ENCODE data around the gene AURKAIP1.

Gene AURKAIP1

DNA sequence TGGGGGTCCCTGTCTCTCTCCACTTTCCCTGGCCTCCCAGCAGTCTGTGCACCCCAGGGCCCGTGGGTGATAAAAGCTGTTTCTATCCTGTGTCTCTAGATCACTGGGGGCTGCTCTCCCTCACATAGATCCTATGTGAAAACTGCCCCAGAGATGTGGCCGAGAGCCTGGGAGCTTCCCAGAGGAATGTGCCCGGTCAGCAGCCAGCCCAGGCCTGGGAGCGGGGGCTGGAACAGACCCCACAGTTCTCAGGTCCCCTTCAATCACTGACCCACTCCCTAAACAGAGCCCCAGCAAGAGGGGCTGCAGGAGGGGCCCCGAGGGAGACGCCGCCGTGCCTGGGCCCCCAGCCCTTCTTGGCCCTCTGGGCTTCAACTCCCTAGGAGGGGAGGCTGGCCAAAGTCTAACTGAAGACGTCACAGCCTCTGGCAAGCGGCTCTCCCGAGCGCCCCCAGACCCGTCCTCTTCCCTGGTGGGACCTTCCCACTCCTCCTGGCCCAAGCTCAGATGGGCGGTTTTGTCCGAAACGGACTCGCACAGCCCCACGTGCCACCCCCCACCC is 17.1 kb downstream of the AURKAIP1 start:
- no peak overlapping the region; a peak in 1 of 22 replicates for H3K27ac ChIP-seq
- no peak for TF ChIP-seq Cebpa-rat (IDR thresholded peaks at IDR 0.05)
- H3K27me3 ChIP-seq, result peaks cover 26 to 41% (median 26%) of the 10 kb centered on the region in 11 experiments
- H3K4me1 ChIP-seq, result peaks cover 32 to 53% (median 47%) of the 10 kb centered on the region in 10 experiments
- peak overlapping the region; percentile 39 to 99 (median 88) for H3K4me2 ChIP-seq
- H4K20me1 ChIP-seq, result peaks cover 0 to 37% (median 17%) of the 10 kb centered on the region in 11 experiments; a peak in 15 of 22 replicates
- no peaks in the 10 kb centered on the region for H3K36me3 ChIP-seq
- H3K4me3 ChIP-seq, result no peak overlapping the region; a peak in 2 of 20 replicates
- H3K9ac ChIP-seq, result peak overlapping the region in 5 of 11 experiments; percentile 13 to 54 (median 37); a peak in 3 of 22 replicates
- no peaks in the 10 kb centered on the region for H3K9me3 ChIP-seq (replicated peaks in 1 of 11)

DNA sequence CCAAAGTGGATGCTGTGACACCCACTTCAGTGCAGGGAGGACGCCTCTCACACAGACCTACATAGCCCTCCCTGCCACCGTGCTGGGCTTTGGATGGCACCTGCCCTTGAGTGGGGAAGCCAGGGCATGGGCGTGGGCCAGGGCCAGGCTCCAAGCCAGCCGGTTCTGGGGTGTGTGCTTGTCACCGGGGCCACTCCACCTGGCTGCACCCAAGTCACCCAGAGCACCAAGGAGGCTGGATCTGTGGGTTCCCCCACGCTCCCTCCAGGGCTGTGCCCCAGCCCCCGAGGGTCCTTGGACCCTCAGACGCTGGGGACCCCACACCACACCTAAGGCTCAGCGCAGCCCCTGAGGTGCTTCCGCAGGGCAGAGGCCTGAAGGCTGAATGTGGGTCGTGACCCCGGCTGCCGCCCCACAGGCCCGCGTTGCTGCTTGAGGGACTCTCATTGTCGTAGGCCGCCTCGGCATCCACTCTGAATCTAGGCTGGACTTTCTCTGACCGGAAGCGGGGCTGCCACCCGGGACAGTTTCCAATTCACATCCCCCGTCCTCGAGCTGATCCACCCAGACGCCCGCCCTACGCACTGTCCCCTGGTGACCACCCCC is 18.1 kb downstream of the AURKAIP1 start:
- no peak for TF ChIP-seq Cebpa-rat (IDR thresholded peaks at IDR 0.05)
- H4K20me1 ChIP-seq, result peaks cover 0 to 48% (median 28%) of the 10 kb centered on the region in 11 experiments; a peak in 15 of 22 replicates

DNA sequence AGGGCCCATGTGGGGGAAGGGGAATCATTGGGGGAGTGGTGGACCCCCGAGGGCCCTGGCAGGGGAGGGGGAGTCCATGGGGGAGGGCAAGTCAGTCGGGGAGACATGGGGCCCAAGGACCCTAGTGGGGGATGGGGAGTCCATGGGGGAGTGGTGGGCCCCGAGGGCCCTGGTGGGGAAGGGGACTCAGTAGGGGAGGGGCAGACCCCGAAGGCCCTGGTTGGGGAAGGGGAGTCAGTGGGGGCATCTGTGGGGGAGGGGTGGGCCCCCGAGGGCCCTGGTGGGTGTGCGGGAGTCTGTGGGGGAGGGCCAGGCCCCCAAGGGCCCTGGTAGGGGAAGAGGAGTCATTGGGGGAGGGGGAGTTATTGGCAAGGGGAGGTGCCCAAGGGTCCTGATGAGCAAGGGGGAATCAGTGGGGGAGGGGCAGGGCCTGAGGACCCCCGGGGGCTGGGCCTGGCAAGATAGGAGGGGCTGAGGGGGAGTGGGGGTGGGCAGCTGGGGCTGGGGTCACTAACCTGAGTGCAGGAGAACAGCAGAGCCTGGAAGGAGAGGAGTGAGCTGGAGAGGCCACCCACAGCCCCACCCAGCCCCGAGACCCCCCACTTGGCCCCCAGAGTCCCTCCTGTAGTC is 18.7 kb downstream of the AURKAIP1 start:
- Histone ChIP-seq H3K9me3 (replicated peaks in 1 of 11) (no peaks in the 10 kb centered on the region), H3K36me3 (no peaks in the 10 kb centered on the region), H3K9ac (no peak overlapping the region), H4K20me1 (peaks cover 0 to 54% (median 33%) of the 10 kb centered on the region in 11 experiments; a peak in 15 of 22 replicates), H3K4me3 (no peak overlapping the region), H3K27ac (no peak overlapping the region), H3K4me1 (peaks cover 32 to 69% (median 64%) of the 10 kb centered on the region in 10 experiments), H3K4me2 (no peak overlapping the region), H3K27me3 (peaks cover 35 to 56% (median 43%) of the 10 kb centered on the region in 11 experiments)
- TF ChIP-seq Cebpa-rat (IDR thresholded peaks at IDR 0.05), result no peak

More for the DNA sequence above, 18.1 kb downstream of the AURKAIP1 start:
- peak overlapping the region in 6 of 11 experiments; percentile 33 to 99 (median 96); a peak in 4 of 22 replicates for H3K4me2 ChIP-seq
- peaks cover 35 to 52% (median 37%) of the 10 kb centered on the region in 11 experiments for H3K27me3 ChIP-seq
- no peak overlapping the region for H3K9ac ChIP-seq
- H3K9me3 ChIP-seq (replicated peaks in 1 of 11), result no peaks in the 10 kb centered on the region
- H3K4me1 ChIP-seq, result peaks cover 32 to 63% (median 58%) of the 10 kb centered on the region in 10 experiments
- H3K36me3 ChIP-seq, result no peaks in the 10 kb centered on the region
- no peak overlapping the region for H3K4me3 ChIP-seq
- H3K27ac ChIP-seq, result no peak overlapping the region

DNA sequence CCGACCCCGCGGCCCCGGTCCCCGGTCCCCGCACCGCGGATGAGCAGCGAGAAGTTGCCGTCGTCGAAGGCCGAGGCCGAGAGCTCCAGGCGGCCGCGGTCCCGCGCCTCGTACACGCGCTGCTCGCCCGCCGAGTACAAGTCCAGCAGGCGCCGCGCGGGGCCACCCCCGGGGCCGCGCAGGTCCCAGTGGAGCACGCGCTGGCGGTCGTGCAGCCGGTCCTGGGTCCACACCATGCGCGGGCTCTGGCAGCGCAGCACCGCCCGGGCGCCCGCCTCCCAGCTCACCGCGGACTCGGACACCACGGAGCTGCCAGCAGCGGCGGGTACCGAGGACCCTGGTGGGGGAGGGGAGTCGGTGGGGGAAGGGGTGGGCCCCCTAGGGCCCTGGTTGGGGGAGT is 19.6 kb downstream of the AURKAIP1 start:
- Histone ChIP-seq H3K4me1 (peaks cover 32 to 70% (median 64%) of the 10 kb centered on the region in 10 experiments), H4K20me1 (peaks cover 0 to 54% (median 33%) of the 10 kb centered on the region in 11 experiments; a peak in 15 of 22 replicates), H3K4me2 (peak overlapping the region in 1 of 11 experiments; percentile 26; a peak in 1 of 22 replicates), H3K4me3 (no peak overlapping the region), H3K27ac (no peak overlapping the region), H3K27me3 (peaks cover 35 to 56% (median 43%) of the 10 kb centered on the region in 11 experiments), H3K9me3 (replicated peaks in 1 of 11) (no peaks in the 10 kb centered on the region), H3K36me3 (no peaks in the 10 kb centered on the region), H3K9ac (no peak overlapping the region)
- TF ChIP-seq Cebpa-rat (IDR thresholded peaks at IDR 0.05), result no peak

DNA sequence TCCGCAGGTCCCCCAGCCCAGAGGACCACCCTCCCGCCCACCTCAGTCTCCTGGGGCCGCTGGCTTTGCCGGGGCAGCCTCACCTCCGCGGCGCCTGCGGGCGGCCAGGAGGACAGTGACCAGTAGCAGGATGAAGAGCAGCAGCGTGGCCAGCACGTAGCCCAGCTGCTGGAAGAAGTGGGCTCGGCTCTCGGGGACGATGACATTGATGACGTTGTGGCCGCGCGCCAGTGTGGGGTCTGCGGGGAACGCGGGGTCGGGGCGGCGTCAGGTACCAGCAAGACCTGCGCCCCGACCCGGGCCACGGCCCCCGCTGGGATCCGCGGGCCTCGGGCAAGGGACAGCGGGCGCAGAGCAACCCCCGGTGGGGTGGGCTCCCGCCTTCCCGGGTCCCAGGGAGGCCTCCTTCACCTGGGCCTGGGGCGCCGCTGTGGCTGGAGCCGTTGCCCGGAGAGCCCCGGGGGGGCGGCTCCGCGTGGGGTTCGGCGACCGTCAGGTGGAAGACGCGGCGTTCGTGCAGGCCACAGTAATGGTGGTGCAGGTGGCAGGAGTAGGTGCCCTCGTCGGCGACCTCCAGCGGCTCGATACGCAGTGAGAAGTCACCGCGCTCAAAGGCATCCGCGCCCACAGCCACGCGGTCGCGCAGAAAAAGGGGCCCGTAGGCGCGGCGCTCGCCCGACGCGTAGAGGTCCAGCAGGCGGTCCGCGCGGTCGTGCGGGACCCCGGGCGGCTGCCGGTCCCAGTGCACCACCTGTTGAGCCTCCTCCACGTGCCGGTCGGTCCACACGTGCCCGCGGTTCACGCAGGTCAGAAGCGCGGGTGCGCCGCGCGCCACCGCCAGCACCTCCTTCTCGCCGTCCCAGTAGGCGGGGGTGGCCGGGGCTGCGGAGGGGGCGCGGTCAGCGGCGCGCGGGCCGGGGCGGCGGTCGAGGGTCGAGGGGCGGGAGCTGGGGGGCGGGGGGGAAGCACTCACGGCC is 20.4 kb downstream of the AURKAIP1 start:
- Histone ChIP-seq H3K27ac (no peak overlapping the region), H3K9me3 (replicated peaks in 1 of 11) (no peaks in the 10 kb centered on the region), H3K4me1 (peaks cover 32 to 64% (median 59%) of the 10 kb centered on the region in 10 experiments), H3K27me3 (peaks cover 35 to 56% (median 43%) of the 10 kb centered on the region in 11 experiments), H3K36me3 (no peaks in the 10 kb centered on the region), H3K4me2 (peak overlapping the region; percentile 9 to 85 (median 67); a peak in 17 of 22 replicates), H3K9ac (no peak overlapping the region), H3K4me3 (peak overlapping the region in 1 of 10 experiments; percentile 11; a peak in 1 of 20 replicates), H4K20me1 (peaks cover 0 to 49% (median 33%) of the 10 kb centered on the region in 11 experiments; a peak in 15 of 22 replicates)
- no peak for TF ChIP-seq Cebpa-rat (IDR thresholded peaks at IDR 0.05)

DNA sequence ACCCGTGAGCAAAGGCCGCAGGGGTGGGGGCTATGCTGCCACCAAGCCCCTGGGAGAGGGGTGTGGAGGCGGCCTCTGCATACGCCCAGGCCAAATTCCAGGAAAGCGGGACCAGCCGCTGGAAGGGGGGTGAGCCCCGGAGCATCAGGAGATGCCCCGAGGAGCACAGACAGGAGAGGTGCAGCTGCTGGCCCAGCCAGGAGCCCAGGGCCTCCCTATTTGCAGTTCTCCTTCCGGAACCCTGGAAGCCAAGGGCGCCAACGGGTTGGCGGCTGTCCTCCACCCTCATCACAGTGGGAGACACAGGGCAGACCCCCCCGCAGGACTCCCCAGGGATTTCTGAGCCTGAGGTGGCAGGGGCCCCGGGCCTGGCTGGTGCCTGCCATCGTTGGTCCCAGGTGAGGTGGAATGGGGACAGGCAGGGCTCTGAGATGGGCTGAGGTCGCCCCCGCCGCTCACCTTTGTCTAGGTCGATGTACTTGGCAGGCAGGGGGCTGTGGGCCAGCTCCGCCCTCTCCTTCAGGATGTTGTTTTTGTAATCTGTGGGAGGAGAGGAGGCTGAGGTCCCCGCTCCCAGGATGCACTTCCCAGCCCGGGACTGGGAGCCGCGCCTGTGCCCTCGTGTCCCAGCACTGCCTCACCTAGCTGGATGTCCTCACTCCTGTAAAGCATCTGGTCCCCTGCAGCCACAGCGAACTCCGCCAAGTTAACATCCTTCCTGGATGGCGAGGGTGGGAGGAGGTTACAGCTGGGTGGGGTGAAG is 21.4 kb downstream of the AURKAIP1 start:
- Histone ChIP-seq H3K9ac (peak overlapping the region in 1 of 11 experiments; percentile 15; a peak in 1 of 22 replicates), H3K4me2 (peak overlapping the region in 9 of 11 experiments; percentile 42 to 85 (median 77); a peak in 18 of 22 replicates), H3K27me3 (peaks cover 35 to 54% (median 43%) of the 10 kb centered on the region in 11 experiments), H3K4me1 (peaks cover 23 to 55% (median 49%) of the 10 kb centered on the region in 10 experiments), H3K36me3 (no peaks in the 10 kb centered on the region), H3K27ac (no peak overlapping the region), H3K9me3 (replicated peaks in 1 of 11) (no peaks in the 10 kb centered on the region), H3K4me3 (peak overlapping the region in 1 of 10 experiments; percentile 1; a peak in 1 of 20 replicates), H4K20me1 (peaks cover 0 to 44% (median 32%) of the 10 kb centered on the region in 11 experiments; a peak in 16 of 22 replicates)
- TF ChIP-seq Cebpa-rat (IDR thresholded peaks at IDR 0.05), result no peak

DNA sequence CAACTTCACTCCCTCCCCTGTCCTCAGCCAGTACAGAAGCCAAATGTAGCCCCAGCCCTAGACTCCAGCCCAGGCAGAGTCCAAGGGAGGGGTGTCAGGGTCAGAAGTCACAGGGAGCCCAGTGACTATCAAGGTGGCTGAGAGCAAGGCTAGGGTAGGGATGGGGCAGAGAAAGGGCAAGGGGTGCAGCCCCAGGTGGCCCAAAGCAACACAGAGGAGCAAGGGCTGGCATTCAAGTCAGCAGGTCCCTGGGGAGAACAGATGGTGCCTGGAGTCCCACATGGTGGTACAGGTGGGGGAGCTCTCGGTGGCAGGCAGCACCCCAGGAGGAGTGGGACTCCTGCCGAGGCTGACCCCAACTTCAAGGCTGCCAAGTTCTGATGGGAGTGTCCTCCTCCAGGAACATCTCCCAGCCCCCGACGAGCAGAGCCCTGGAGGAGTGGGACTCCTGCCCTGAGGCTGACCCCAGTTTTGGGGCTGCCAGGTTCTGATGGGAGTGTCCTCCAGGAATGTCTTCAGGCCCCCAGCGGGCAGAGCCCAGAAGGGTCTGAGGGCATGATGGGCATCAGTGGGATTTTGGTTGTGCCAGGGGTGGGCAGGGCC is 22.1 kb downstream of the AURKAIP1 start:
- H3K36me3 ChIP-seq, result no peaks in the 10 kb centered on the region
- H3K27me3 ChIP-seq, result peaks cover 35 to 50% (median 43%) of the 10 kb centered on the region in 11 experiments
- peaks cover 19 to 55% (median 48%) of the 10 kb centered on the region in 10 experiments; a peak in 19 of 20 replicates for H3K4me1 ChIP-seq
- H3K4me2 ChIP-seq, result peak overlapping the region in 9 of 11 experiments; percentile 42 to 85 (median 77); a peak in 18 of 22 replicates
- peak overlapping the region in 4 of 11 experiments; percentile 3 to 44 (median 16); a peak in 4 of 22 replicates for H3K9ac ChIP-seq
- no peak overlapping the region for H3K27ac ChIP-seq
- H4K20me1 ChIP-seq, result peaks cover 0 to 49% (median 39%) of the 10 kb centered on the region in 11 experiments; a peak in 19 of 22 replicates
- no peaks in the 10 kb centered on the region for H3K9me3 ChIP-seq (replicated peaks in 1 of 11)
- no peak for TF ChIP-seq Cebpa-rat (IDR thresholded peaks at IDR 0.05)
- H3K4me3 ChIP-seq, result peak overlapping the region in 1 of 10 experiments; percentile 1; a peak in 2 of 20 replicates

Data from BLaER1 treated with 17β-estradiol and CSF1 and Interleukin-3, amounts not matched to agents 10 nM and 100 nM (cell line).